CD4-positive, CD25-positive, alpha-beta regulatory T cell (primary cell): ENCODE data around the gene EIF4G2. TPM values are rescaled to one million over a fixed set of nuclear protein-coding genes. Genes with fewer than 3 reads are reported as not detected.

Experiments used
- ATAC-seq, 2 donors: fragments of 150-1000 bp; cut with Tn5 transposase; one replicate each; pipeline ENCODE4 v1.10.0; 2021; ENCODE audit warnings: low read depth in 2 of 2, moderate number of reproducible peaks in 2 of 2, moderate library complexity in 1 of 2
- DNase-seq, 3 donors: peaks; one replicate each; pipeline versions ENCODE4 v3.0.0 to v3.0.0-alpha.2; 2012 to 2022; ENCODE audit warnings: mixed read lengths in 1 of 3
- H3K27ac ChIP-seq: one replicate; pipeline ENCODE4 v1.7.0; 2013; ENCODE audit warnings: mild to moderate bottlenecking, low read length; ENCODE audit not compliant: insufficient read depth, poor library complexity, severe bottlenecking
- H3K27me3 ChIP-seq: one replicate; pipeline ENCODE4 v1.7.0; 2013; ENCODE audit warnings: low read length; ENCODE audit not compliant: control insufficient read depth, insufficient read depth
- H3K36me3 ChIP-seq: one replicate; pipeline ENCODE4 v1.7.0; 2013; ENCODE audit warnings: mild to moderate bottlenecking, low read length, moderate library complexity; ENCODE audit not compliant: control insufficient read depth, insufficient read depth
- H3K4me1 ChIP-seq: 2 replicates; pipeline ENCODE4 v1.7.0; 2013; ENCODE audit warnings: mild to moderate bottlenecking, low read length; ENCODE audit not compliant: insufficient read depth, control insufficient read depth, poor library complexity, severe bottlenecking
- H3K4me3 ChIP-seq: one replicate; pipeline ENCODE4 v1.7.0; 2013; ENCODE audit warnings: low read depth, mild to moderate bottlenecking, low read length, moderate library complexity
- H3K9me3 ChIP-seq, 2 experiments: 1 replicate in 1 of 2; 2 replicates in 1 of 2; pipeline ENCODE4 v1.7.0; 2013; ENCODE audit warnings: low read length in 2 of 2, mild to moderate bottlenecking in 1 of 2, moderate library complexity in 1 of 2; ENCODE audit not compliant: control insufficient read depth in 2 of 2
- H3K27ac Mint-ChIP-seq, 3 donors: one replicate each; pipeline ENCODE4 v1.8.0; 2020 to 2022; ENCODE audit warnings: mild to moderate bottlenecking in 3 of 3, mixed read lengths in 3 of 3, moderate library complexity in 2 of 3
- H3K27me3 Mint-ChIP-seq: one replicate; pipeline ENCODE4 v1.8.0; 2022; ENCODE audit warnings: mild to moderate bottlenecking, mixed read lengths
- H3K36me3 Mint-ChIP-seq: one replicate; pipeline ENCODE4 v1.8.0; 2020; ENCODE audit warnings: mixed read lengths
- H3K4me1 Mint-ChIP-seq, 4 donors: one replicate each; pipeline ENCODE4 v1.8.0; 2020 to 2022; ENCODE audit warnings: mixed read lengths in 4 of 4, mild to moderate bottlenecking in 1 of 4
- H3K4me3 Mint-ChIP-seq, 4 donors: one replicate each; pipeline ENCODE4 v1.8.0; 2020 to 2022; ENCODE audit warnings: mild to moderate bottlenecking in 4 of 4, mixed read lengths in 4 of 4, moderate library complexity in 3 of 4
- H3K9me3 Mint-ChIP-seq, 7 donors: one replicate each; pipeline ENCODE4 v1.8.0; 2020 to 2022; ENCODE audit warnings: mixed read lengths in 7 of 7, mild to moderate bottlenecking in 3 of 7, moderate library complexity in 2 of 7
- polyA plus RNA-seq, 4 donors: library from polyadenylated mRNA; unstranded; fragments of 300-500 nt; fragmentation: Illumina TruSeq; gene quantifications; one replicate each; pipeline ENCODE4 v1.2.3, GENCODE V29; 2021
- total RNA-seq: library from RNA; stranded (reverse); gene quantifications from one replicate; pipeline ENCODE4 v1.2.3, GENCODE V29; 2022

Gene EIF4G2
- total RNA-seq, result 839 TPM
- 100 to 1,000 TPM; 367 to 423 (median 413) TPM for polyA plus RNA-seq

DNA sequence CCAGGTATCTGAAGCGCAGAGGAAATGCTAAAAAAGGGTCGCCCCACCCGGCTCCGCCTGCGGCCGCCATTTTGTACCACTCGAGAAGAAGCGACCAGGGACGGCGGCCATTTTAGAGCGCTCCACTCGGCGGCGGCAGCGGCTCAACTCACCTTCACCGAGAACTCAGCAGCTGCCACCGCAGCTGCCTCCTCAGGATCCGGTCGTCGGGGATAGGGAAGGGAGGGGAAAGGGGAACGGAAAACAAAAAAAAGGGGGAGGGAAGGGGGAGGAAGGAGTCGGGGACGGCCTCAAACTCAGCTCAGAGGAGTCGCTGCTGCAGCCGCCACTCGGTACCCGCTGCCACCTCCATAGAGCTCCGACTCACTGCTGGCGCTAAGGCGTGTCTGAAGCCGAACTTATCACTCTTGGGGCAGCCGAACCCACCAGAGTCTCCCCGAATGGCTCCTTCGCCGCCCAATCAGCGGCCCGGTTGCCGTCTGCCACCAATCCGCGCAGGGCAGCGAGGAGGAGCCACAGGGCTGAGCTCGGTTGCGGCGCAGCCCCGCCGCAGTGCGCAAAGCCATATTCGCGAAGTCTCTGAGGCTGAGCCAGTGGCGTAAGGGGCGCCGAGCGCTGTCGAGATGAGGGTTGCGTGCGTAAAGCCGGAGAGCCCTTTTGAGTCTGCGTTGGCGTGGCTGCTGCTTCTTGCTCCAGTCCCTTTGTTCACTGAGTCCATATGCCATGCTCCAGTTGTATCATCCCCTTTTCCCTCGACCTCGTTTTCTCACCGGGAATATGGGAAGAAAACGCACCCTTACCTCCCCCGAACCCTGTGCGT, at the start of gene EIF4G2:
TSS of gene EIF4G2 (minus strand) at position 374 of the 820 bp plus-strand sequence.
- peaks cover 50% of the 10 kb centered on the region for H3K4me1 ChIP-seq
- peak within 1 kb of the TSS; percentile 98 for H3K4me3 ChIP-seq
- H3K36me3 ChIP-seq, result peaks cover 26% of the 10 kb centered on the region
- peak within 1 kb of the TSS; percentile 95 for H3K27ac ChIP-seq
- H3K9me3 Mint-ChIP-seq, result no peaks in the 10 kb centered on the region
- peak within 1 kb of the TSS; percentile 97 to 99 (median 98) for H3K4me3 Mint-ChIP-seq
- H3K27me3 ChIP-seq, result no peaks in the 10 kb centered on the region
- H3K27me3 Mint-ChIP-seq, result peaks cover 7% of the 10 kb centered on the region
- DNase-seq (peak; percentile 97 to 99 (median 99)), ATAC-seq (peak; percentile 94 to 95)
- no peaks in the 10 kb centered on the region for H3K9me3 ChIP-seq
- H3K4me1 Mint-ChIP-seq, result peaks cover 30 to 56% (median 40%) of the 10 kb centered on the region in 4 donors
- peaks cover 30% of the 10 kb centered on the region for H3K36me3 Mint-ChIP-seq
- H3K27ac Mint-ChIP-seq, result peak within 1 kb of the TSS; percentile 98 to 99 (median 99)

DNA sequence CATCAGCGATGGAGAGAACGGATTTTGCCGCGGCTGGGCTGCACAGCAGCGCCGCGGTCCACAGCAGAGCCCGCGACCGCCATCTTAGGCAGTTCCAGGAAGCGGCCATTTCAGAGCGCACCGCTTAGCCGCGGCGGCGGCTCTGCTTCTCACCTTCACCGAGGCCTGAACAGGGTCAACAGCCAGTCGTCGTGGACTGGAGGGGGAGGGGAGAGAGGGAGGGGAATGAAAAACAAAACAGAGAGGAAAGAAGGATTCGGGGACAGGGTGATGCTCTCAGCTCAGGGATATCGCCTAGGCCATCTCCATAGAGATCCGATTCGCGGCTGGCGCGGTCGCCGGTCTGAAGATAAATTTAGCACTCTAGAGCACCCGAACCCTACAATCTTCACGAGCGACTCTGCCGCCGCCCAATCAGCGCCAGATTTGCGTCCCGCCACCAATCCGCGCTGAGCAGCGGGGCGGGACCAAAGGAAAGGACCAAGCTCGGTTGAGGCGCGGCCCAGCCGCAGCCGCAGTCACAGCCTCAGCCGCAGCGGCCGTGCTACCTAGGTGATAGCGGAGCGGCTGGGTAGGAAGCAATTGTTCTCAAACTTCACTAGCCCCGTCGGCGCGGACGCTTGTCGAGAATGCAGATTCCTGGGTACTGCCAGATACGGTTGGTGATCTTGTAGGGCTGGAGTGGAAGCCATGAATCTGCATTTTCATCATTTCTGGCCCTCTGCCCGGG, 49.1 kb upstream of the EIF4G2 start, which contains the start of gene ZBED5:
TSS of gene ZBED5 (minus strand) at position 345 of the 730 bp plus-strand sequence. CDS start 3,108 bp downstream, outside the sequence.
- Histone ChIP-seq H3K4me1 (peaks cover 33% of the 10 kb centered on the region), H3K27ac (peak within 1 kb of the TSS; percentile 96), H3K36me3 (peaks cover 27% of the 10 kb centered on the region), H3K9me3 (no peaks in the 10 kb centered on the region), H3K4me3 (peak within 1 kb of the TSS; percentile 97), H3K27me3 (no peaks in the 10 kb centered on the region)
- DNase-seq (peak; percentile 92 to 99 (median 97)), ATAC-seq (peak; percentile 91 to 93)
- Mint-ChIP-seq H3K9me3 (peaks cover 0 to 2% (median 0%) of the 10 kb centered on the region in 7 donors), H3K27ac (peak within 1 kb of the TSS; percentile 99 to 100 (median 100)), H3K27me3 (no peaks in the 10 kb centered on the region), H3K36me3 (peaks cover 19% of the 10 kb centered on the region), H3K4me3 (peak within 1 kb of the TSS; percentile 97 to 100 (median 100)), H3K4me1 (peaks cover 24 to 56% (median 40%) of the 10 kb centered on the region in 4 donors)

DNA sequence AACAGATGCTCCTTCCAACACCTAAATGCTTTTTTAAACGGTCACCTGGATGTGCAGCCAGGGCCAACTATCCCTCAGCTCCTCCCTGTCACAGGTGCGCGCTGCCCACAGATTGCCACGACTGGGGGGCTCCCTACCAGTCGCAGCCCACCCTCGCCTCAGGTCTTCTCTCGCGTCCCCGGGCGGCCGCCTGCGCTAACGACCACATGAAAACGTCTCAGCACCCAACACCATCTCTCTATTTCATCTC, 48.7 kb upstream of the EIF4G2 start:
- peaks cover 22% of the 10 kb centered on the region for H3K36me3 Mint-ChIP-seq
- no peak for DNase-seq
- peak; percentile 0 to 3 for ATAC-seq

DNA sequence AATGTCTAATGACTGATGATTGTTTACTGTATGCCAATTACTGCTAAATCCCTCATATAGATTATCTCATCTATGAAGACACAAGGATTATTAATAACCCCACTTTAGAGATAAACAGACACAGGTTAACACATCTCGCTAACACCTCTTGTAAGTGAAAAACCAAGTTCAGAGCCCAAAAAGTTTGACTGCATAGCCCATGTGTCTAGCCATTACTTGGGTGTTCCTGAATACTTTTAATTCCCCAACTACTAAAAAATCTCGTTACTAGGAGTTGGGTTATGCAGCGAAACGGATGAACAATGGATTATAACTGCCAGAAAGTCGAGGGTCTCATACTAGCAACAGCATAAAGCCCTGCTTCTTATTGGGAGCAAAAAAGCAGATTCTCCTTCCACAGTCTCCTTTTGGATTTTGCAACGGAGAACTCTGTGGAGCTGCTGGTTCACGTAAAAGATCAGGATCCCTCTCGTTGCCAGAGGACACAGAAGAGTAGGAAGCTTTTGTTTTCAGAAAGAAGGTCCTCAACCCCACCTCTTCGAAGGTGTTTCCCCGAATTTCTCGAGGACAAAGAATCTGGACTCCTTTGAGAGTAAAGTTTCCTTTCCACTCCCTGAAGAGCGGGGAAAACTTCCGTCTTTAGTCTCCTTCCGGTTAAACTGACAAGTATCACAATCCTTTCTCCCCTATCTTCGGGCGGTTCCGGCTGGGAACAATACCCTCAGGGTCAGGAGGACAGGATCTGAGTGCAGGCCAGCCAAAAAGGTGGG, 48.1 kb upstream of the EIF4G2 start:
- H3K4me3 Mint-ChIP-seq, result peak overlapping the region; percentile 97 to 100 (median 100)
- H3K27ac Mint-ChIP-seq, result peak overlapping the region; percentile 99 to 100 (median 100)
- H3K4me1 Mint-ChIP-seq, result peaks cover 27 to 57% (median 43%) of the 10 kb centered on the region in 4 donors
- Histone ChIP-seq H3K27me3 (no peaks in the 10 kb centered on the region), H3K4me3 (peak overlapping the region; percentile 97), H3K4me1 (peaks cover 33% of the 10 kb centered on the region), H3K36me3 (peaks cover 35% of the 10 kb centered on the region), H3K27ac (peak overlapping the region; percentile 96), H3K9me3 (no peaks in the 10 kb centered on the region)
- H3K36me3 Mint-ChIP-seq, result peaks cover 27% of the 10 kb centered on the region
- ATAC-seq (no peak), DNase-seq (peak in 1 of 3 donors; percentile 21)
- H3K9me3 Mint-ChIP-seq, result peaks cover 0 to 2% (median 0%) of the 10 kb centered on the region in 7 donors
- H3K27me3 Mint-ChIP-seq, result no peaks in the 10 kb centered on the region

More for the DNA sequence above, 48.7 kb upstream of the EIF4G2 start:
- Histone ChIP-seq H3K4me3 (peak overlapping the region; percentile 97), H3K27me3 (no peaks in the 10 kb centered on the region), H3K36me3 (peaks cover 30% of the 10 kb centered on the region), H3K9me3 (no peaks in the 10 kb centered on the region), H3K4me1 (peaks cover 33% of the 10 kb centered on the region), H3K27ac (peak overlapping the region; percentile 96)
- H3K27ac Mint-ChIP-seq, result peak overlapping the region; percentile 99 to 100 (median 100)
- H3K4me3 Mint-ChIP-seq, result peak overlapping the region; percentile 97 to 100 (median 100)
- no peaks in the 10 kb centered on the region for H3K27me3 Mint-ChIP-seq
- peaks cover 22 to 54% (median 39%) of the 10 kb centered on the region in 4 donors for H3K4me1 Mint-ChIP-seq
- peaks cover 0 to 2% (median 0%) of the 10 kb centered on the region in 7 donors for H3K9me3 Mint-ChIP-seq

DNA sequence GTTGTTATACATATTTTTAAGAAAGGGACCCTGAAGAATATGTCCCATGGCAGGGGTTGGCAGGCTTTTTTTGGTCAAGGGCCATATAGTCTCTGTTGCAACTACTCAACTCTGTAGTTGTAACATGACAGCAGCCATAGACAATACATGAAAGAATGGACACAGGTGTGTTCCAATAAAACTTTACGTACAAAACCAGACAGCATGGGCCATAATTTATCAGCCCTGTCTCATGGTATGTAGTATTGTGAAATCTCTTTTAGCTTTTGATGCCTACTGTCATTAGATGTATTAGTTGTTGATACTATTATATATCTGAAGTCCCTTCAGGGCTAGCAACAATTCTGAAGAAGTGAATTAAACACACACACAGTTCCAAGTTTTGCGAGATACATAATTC, 46.6 kb upstream of the EIF4G2 start:
- peak overlapping the region; percentile 96 for H3K27ac ChIP-seq
- H3K4me1 ChIP-seq, result peaks cover 33% of the 10 kb centered on the region
- peaks cover 29% of the 10 kb centered on the region for H3K36me3 Mint-ChIP-seq
- peaks cover 27 to 52% (median 42%) of the 10 kb centered on the region in 4 donors for H3K4me1 Mint-ChIP-seq
- DNase-seq (no peak), ATAC-seq (no peak)
- no peak overlapping the region for H3K27ac Mint-ChIP-seq
- H3K27me3 Mint-ChIP-seq, result no peaks in the 10 kb centered on the region
- peaks cover 39% of the 10 kb centered on the region for H3K36me3 ChIP-seq
- no peaks in the 10 kb centered on the region for H3K27me3 ChIP-seq
- no peaks in the 10 kb centered on the region for H3K9me3 Mint-ChIP-seq
- no peak overlapping the region for H3K4me3 ChIP-seq
- peak overlapping the region in 1 of 4 donors; percentile 100 for H3K4me3 Mint-ChIP-seq
- no peaks in the 10 kb centered on the region for H3K9me3 ChIP-seq

DNA sequence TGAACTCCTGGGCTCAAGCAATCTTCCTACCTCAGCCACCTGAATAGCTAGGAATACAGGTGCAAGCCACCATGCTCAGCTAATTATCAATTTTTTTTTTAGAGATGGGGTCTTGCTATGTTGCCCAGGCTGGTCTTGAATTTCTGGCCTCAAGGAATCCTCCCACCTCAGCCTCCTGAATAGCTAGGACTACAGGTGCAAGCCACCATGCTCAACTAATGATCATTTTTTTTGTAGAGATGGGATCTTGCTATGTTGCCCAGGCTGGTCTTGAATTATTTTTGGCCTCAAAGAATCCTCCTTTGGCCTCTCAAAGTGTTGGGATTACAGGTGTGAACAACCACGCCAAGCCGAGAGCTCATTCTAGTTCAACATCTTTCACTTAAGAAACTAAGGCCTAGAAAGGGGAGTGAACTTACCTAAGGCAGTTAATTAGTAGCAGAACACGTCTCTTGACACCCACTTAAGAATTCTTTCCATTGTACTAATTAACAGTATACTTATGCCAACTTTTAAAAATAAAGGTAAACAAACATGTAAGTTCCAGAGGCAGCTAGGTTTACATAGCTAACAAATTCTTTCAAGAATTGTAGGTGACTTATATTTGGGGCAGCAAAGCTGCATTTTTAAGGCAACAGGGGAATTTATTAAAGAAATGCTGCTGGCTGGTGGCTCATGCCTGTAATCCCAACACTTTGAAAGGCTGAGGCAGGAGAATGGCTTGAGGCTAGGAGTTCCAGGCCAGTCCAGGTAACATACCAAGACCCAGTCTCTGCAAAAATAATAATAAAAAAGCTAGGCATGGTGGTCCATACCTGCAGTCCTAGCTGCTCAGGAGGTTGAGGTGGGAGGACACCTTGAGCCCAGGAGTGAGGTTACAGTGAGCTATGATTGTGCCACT, 39.5 kb upstream of the EIF4G2 start:
- Mint-ChIP-seq H3K36me3 (peaks cover 13% of the 10 kb centered on the region), H3K27ac (peak overlapping the region in 1 of 3 donors; percentile 30)

More for the DNA sequence above, 39.5 kb upstream of the EIF4G2 start:
- no peaks in the 10 kb centered on the region for H3K27me3 Mint-ChIP-seq
- H3K9me3 Mint-ChIP-seq, result no peaks in the 10 kb centered on the region
- H3K4me3 Mint-ChIP-seq, result no peak overlapping the region
- H3K4me1 ChIP-seq, result no peaks in the 10 kb centered on the region
- no peak overlapping the region for H3K27ac ChIP-seq
- DNase-seq (no peak), ATAC-seq (no peak)
- H3K4me1 Mint-ChIP-seq, result peaks cover 8 to 20% (median 14%) of the 10 kb centered on the region in 4 donors
- no peaks in the 10 kb centered on the region for H3K27me3 ChIP-seq
- no peaks in the 10 kb centered on the region for H3K9me3 ChIP-seq
- no peak overlapping the region for H3K4me3 ChIP-seq
- peaks cover 15% of the 10 kb centered on the region for H3K36me3 ChIP-seq
